ENCODE data around the gene FAM222A.

- TF ChIP-seq POLR2A (IDR thresholded peaks at IDR 0.05; ENCODE audit: low read length) (no peak), GATA1 (IDR thresholded peaks at IDR 0.05; ENCODE audit: low read depth, low read length) (no peak)
Observed at GRCh38 chr12:109707470-109707821, 6.2 kb upstream of the FAM222A start.

Data from erythroblast (primary cell).